ENCODE results near the gene ZNF80.

GRCh38 chr3:114214542-114215341, 22.6 kb downstream of the ZNF80 start:
- TF ChIP-seq POLR2A (IDR thresholded peaks at IDR 0.05): no peak
- no peak for TF ChIP-seq CTCF (IDR thresholded peaks at IDR 0.05)
- no peak for TF ChIP-seq EP300 (IDR thresholded peaks at IDR 0.05)
- no peak for TF ChIP-seq POLR2AphosphoS5 (IDR thresholded peaks at IDR 0.05)

Data from upper lobe of left lung (tissue), 4 donors.